22Rv1 (cell line): ENCODE data around the gene PTPRG.

Source experiments
- H3K27ac ChIP-seq: fragments of 450-650 bp; 2 replicates; pipeline ENCODE4 v1.5.1; 2017
- ZFX ChIP-seq: fragments of 450-650 bp; IDR thresholded peaks from 2 replicates; pipeline ENCODE4 v1.6.1; 2017; ENCODE audit warnings: antibody characterized with exemption, borderline replicate concordance
- TF ChIP-seq, protein P1 (sequence below): fragments of 450-650 bp; IDR thresholded peaks from 2 replicates; pipeline ENCODE4 v1.5.1; 2017; ENCODE audit warnings: mild to moderate bottlenecking

PTPRG gene

DNA sequence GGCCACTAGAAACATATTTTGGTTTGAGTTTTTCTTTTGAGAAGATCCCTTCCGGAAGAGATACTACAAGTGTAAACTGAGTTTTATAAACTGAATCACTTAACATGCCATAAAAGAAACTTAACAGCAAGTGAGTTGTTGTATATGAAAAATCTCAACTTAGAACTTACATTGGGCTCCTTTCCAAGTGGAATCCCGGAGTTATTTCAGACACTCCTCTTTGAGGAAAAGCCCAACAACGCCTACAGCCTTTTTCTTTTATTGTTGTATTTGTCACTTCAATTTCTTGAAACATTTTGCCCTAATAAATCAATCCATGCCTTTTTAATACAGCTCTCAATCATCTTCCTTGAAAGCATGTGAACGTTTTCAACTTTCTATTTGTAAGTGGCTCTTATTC lies 674.6 kb downstream of the PTPRG start:
- TF ChIP-seq, protein P1, sequence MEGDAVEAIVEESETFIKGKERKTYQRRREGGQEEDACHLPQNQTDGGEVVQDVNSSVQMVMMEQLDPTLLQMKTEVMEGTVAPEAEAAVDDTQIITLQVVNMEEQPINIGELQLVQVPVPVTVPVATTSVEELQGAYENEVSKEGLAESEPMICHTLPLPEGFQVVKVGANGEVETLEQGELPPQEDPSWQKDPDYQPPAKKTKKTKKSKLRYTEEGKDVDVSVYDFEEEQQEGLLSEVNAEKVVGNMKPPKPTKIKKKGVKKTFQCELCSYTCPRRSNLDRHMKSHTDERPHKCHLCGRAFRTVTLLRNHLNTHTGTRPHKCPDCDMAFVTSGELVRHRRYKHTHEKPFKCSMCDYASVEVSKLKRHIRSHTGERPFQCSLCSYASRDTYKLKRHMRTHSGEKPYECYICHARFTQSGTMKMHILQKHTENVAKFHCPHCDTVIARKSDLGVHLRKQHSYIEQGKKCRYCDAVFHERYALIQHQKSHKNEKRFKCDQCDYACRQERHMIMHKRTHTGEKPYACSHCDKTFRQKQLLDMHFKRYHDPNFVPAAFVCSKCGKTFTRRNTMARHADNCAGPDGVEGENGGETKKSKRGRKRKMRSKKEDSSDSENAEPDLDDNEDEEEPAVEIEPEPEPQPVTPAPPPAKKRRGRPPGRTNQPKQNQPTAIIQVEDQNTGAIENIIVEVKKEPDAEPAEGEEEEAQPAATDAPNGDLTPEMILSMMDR = no peak
- no peak for TF ChIP-seq ZFX
- no peak overlapping the region for H3K27ac ChIP-seq

DNA sequence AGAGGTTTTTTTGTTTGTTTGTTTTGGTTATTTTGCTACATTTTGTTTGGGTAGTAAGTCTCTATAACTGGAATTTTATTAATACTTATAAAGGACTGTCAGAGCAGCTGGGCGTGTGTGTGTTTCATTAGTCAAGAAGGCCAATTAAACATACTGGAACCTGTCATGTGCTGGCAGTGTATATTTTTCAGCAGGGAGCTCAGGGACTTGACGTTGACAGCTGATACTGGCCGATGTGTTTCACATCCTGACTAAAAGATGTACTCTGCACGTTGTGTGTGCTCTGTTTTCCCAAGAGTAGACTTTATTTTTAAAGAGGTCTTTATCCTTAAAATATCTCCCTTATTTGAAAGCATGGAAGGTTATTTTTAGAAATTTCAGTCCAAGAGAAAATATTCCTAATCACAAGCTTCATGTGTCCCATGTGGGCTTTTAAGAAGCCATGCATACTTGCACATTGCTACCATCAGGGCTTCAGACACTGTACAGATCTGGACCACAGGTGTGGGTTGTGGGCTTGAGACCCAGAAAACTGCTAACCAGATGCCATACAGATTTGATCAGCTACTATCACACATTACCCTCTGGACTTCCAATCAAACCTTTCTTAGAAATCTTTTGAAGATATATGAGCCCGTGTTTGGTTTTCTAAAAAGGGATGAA lies 676.0 kb downstream of the PTPRG start:
- H3K27ac ChIP-seq = no peak overlapping the region
- TF ChIP-seq ZFX = no peak
- TF ChIP-seq, protein P1 = no peak

DNA sequence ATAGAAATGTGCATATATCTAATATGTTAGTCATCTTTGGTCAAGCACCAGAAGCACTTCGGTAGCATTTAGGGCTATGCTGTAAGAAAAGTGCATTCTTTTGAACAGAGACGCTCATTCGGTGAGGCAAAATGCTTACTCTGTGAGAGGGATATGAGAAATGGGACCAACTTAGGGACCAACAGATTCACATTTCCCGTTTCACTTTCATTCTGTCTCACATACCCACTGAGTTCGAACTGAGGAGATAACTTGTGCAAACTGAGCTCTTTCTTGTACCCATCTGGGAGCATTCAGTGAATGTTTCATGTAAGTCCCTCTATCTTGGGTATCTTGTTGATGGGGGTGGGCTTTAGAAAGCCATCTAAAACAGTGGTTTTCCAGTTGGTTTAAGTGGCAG lies 676.6 kb downstream of the PTPRG start:
- no peak overlapping the region for H3K27ac ChIP-seq

DNA sequence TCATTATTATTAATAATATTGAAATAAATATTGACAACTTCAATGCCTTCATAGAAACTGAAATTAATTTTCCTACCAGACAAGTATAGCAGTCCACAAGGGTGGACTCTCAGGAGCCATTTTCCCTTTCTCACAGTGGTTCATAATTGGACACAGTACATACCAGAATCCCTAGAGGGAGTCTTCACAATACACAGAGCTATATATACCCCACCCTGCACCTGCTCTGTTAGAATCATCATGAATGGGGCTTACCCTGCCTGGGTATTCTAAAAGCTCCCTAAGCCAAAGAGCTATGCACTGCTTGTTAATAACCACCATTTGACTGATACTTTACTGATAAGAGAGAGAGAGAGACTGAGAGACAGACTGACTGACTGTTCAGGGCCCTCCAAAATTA lies 677.1 kb downstream of the PTPRG start:
- TF ChIP-seq, protein P1 = no peak
- no peak for TF ChIP-seq ZFX
- no peak overlapping the region for H3K27ac ChIP-seq

More for the DNA sequence above, 676.6 kb downstream of the PTPRG start:
- no peak for TF ChIP-seq ZFX
- TF ChIP-seq, protein P1 = no peak

DNA sequence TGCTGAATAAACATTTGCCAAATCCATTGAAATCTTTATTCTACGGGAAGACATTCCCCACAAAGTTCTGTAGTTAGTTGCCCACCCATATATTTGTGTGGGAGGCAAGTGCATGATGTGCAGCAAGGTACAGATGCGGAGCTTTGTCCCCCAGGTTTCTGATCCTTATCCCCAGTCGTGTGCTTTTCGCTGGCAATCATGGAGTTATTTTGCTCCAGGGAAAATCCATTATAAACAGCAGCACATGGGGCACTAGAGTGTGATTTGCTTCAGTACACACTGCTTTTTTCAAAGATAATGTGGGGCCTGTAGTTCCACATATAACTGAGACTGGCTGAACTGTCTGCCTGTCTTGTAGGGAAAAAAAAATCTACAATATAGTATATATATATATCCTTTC lies 679.9 kb downstream of the PTPRG start:
- TF ChIP-seq, protein P1 = no peak
- TF ChIP-seq ZFX = no peak

DNA sequence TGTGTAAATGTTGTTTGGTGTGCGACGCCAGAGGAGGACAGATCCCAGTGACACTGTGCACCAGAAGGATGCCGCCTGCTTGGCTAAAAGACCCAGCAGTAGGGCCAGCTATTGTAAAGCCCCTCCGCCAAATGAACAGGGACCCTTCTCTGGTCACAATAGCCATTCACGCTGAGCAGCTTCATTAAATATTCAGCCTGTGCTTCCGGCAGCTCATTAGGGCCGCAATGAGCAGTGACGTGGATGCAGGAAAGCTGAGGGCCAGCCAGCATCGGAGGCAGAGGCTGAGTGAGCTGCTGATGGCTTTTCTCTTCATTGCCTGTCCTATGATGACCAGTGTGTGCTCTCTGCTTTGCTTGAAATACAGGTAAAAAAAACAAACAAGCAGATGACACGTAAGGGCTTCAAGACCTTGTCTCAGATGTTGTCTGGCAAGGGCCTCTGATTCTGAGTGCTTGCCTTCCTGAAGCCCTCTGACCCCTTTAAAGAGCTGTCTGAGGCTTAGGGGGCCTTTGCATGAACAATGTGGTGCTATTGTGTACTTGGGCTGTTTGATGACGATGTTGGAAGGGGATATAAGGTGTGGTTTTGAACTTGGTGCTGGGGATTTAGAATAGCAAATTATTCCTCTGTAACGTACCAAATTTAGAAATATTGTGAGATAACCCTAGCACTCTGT lies 681.6 kb downstream of the PTPRG start:
- H3K27ac ChIP-seq = no peak overlapping the region
- TF ChIP-seq ZFX = no peak

More for the DNA sequence above, 679.9 kb downstream of the PTPRG start:
- no peak overlapping the region for H3K27ac ChIP-seq

DNA sequence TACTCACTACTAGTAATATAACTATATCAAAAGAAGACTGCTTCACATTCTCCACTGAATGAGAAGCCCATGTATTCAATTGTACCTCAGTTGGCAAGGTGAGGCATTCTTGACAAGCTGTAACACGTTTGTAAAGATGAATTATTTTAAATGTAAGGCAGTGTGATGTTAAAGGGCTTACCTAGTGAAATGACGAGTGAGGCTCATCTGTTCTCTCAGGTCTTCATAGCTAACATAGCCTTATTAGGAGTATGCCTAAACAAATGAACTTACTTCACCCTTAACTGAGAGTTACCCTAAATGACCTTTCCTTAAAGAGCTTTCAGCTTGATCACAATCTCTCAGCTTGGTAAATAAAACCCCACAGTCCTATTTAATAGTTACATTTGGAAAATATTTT lies 684.7 kb downstream of the PTPRG start:
- no peak for TF ChIP-seq ZFX
- TF ChIP-seq, protein P1 = no peak
- H3K27ac ChIP-seq = no peak overlapping the region
